ENCODE measurements around the gene STRN3. TPM values are rescaled to one million over a fixed set of nuclear protein-coding genes. Genes with fewer than 3 reads are reported as not detected.

The STRN3 gene, protein sequence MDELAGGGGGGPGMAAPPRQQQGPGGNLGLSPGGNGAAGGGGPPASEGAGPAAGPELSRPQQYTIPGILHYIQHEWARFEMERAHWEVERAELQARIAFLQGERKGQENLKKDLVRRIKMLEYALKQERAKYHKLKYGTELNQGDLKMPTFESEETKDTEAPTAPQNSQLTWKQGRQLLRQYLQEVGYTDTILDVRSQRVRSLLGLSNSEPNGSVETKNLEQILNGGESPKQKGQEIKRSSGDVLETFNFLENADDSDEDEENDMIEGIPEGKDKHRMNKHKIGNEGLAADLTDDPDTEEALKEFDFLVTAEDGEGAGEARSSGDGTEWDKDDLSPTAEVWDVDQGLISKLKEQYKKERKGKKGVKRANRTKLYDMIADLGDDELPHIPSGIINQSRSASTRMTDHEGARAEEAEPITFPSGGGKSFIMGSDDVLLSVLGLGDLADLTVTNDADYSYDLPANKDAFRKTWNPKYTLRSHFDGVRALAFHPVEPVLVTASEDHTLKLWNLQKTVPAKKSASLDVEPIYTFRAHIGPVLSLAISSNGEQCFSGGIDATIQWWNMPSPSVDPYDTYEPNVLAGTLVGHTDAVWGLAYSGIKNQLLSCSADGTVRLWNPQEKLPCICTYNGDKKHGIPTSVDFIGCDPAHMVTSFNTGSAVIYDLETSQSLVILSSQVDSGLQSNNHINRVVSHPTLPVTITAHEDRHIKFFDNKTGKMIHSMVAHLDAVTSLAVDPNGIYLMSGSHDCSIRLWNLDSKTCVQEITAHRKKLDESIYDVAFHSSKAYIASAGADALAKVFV
- total RNA-seq, result 58.1 to 60.6 TPM (median 59.9 TPM) in 3 replicates

DNA sequence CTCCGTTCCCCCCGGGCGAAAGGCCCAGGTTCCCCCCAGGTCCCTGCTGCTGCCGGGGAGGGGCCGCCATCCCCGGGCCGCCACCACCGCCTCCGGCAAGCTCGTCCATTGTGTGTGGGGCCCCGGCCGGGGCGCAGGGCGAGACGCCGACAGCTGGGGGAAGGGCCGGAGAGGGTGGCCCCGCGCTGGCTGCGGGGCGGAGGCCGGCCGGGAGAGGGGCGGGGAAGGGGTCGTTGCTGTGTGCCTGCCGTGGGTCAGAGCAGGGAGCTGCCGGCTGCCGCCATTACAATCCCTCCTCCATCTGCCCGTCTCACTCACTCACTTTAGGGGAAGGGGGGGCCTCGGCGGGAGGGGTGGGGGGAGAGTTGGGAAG is at the start of gene STRN3:
STRN3 (minus strand) TSS at position 303 of the 373 bp plus-strand sequence; CDS start at position 109, 194 bp downstream.
- DNase-seq (ENCODE audit: low spot score in 2 of 2, unreplicated experiment in 2 of 2), result no peak
- Mint-ChIP-seq H3K9me3 (peaks cover 6% of the 10 kb centered on the region), H3K4me1 (peaks cover 33% of the 10 kb centered on the region), H3K36me3 (peaks cover 7% of the 10 kb centered on the region), H3K4me3 (peak within 1 kb of the TSS; percentile 77), H3K27me3 (ENCODE audit: low read depth) (no peaks in the 10 kb centered on the region), H3K27ac (peak within 1 kb of the TSS; percentile 97)
- TF ChIP-seq, protein P1, sequence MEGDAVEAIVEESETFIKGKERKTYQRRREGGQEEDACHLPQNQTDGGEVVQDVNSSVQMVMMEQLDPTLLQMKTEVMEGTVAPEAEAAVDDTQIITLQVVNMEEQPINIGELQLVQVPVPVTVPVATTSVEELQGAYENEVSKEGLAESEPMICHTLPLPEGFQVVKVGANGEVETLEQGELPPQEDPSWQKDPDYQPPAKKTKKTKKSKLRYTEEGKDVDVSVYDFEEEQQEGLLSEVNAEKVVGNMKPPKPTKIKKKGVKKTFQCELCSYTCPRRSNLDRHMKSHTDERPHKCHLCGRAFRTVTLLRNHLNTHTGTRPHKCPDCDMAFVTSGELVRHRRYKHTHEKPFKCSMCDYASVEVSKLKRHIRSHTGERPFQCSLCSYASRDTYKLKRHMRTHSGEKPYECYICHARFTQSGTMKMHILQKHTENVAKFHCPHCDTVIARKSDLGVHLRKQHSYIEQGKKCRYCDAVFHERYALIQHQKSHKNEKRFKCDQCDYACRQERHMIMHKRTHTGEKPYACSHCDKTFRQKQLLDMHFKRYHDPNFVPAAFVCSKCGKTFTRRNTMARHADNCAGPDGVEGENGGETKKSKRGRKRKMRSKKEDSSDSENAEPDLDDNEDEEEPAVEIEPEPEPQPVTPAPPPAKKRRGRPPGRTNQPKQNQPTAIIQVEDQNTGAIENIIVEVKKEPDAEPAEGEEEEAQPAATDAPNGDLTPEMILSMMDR (IDR thresholded peaks at IDR 0.05; ENCODE audit: unreplicated experiment), result no peak

DNA sequence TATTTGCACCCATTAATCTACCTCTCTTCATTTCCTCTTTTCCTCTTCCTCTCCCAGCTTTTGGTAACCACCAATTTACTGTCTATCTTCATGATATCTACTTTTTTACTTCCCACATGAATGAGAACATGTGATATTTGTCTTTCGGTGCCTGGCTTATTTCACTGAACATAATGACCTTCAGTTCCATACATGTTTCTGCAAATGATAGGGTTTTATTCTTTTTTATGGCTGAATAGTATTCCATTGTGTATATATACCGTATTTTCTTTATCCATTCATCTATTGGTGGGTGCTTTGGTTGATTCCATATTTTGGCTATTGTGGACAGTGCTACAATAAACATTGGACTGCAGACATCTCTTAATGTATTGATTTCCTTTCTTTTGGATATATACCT is 49.0 kb upstream of the STRN3 start:
- DNase-seq (ENCODE audit: low spot score in 2 of 2, unreplicated experiment in 2 of 2), result no peak
- H3K9me3 Mint-ChIP-seq, result peaks cover 15% of the 10 kb centered on the region
- H3K4me1 Mint-ChIP-seq, result no peaks in the 10 kb centered on the region
- H3K27me3 Mint-ChIP-seq (ENCODE audit: low read depth), result no peaks in the 10 kb centered on the region
- peaks cover 24% of the 10 kb centered on the region for H3K36me3 Mint-ChIP-seq
- TF ChIP-seq, protein P1 (IDR thresholded peaks at IDR 0.05; ENCODE audit: unreplicated experiment), result no peak
- H3K27ac Mint-ChIP-seq, result no peak overlapping the region
- no peak overlapping the region for H3K4me3 Mint-ChIP-seq

DNA sequence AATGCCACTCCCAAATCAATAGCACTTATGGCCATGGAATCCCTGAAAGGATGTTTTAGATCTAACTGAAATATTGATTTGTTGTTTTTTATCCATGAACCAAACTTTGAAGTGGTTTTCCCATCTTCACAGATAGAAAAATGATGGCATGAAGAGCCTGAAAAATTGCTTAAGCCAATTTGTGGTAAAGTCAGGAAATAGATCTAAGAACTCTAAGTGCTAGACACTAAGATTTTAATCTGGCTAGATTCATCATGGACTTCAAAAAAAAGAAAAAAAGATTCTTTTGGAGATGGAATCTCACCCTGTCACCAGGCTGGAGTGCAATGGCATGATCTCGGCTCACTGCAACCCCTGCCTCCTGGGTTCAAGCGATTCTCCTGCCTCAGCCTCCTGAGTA is 45.0 kb upstream of the STRN3 start:
- Mint-ChIP-seq H3K4me1 (peaks cover 5% of the 10 kb centered on the region), H3K9me3 (peaks cover 10% of the 10 kb centered on the region), H3K4me3 (no peak overlapping the region), H3K27me3 (ENCODE audit: low read depth) (no peaks in the 10 kb centered on the region), H3K36me3 (peaks cover 18% of the 10 kb centered on the region), H3K27ac (no peak overlapping the region)
- no peak for DNase-seq (ENCODE audit: low spot score in 2 of 2, unreplicated experiment in 2 of 2)
- TF ChIP-seq, protein P1 (IDR thresholded peaks at IDR 0.05; ENCODE audit: unreplicated experiment), result no peak

DNA sequence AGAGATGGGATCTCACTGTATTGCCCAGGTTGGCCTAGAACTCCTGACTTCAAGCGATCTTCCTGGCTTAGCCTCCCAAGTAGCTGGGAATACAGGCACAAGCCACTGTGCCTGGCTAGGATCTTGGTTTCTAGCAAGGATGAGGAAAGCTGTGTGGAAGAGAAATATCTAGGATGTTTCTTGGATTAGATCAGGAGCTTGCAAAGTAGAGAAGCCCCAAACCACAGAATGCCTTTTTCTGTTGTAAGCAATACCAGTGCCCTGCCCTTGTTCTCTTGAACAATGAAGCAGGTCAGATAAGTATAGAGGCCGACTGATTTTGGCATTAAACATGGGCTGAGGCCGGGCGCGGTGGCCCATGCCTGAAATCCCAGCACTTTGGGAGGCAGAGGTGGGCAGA is 44.3 kb upstream of the STRN3 start:
- H3K4me1 Mint-ChIP-seq, result peaks cover 8% of the 10 kb centered on the region
- H3K27ac Mint-ChIP-seq, result no peak overlapping the region
- TF ChIP-seq, protein P1 (IDR thresholded peaks at IDR 0.05; ENCODE audit: unreplicated experiment), result no peak
- H3K4me3 Mint-ChIP-seq, result no peak overlapping the region
- peaks cover 13% of the 10 kb centered on the region for H3K36me3 Mint-ChIP-seq
- DNase-seq (ENCODE audit: low spot score in 2 of 2, unreplicated experiment in 2 of 2), result no peak
- no peaks in the 10 kb centered on the region for H3K27me3 Mint-ChIP-seq (ENCODE audit: low read depth)
- H3K9me3 Mint-ChIP-seq, result peaks cover 6% of the 10 kb centered on the region

DNA sequence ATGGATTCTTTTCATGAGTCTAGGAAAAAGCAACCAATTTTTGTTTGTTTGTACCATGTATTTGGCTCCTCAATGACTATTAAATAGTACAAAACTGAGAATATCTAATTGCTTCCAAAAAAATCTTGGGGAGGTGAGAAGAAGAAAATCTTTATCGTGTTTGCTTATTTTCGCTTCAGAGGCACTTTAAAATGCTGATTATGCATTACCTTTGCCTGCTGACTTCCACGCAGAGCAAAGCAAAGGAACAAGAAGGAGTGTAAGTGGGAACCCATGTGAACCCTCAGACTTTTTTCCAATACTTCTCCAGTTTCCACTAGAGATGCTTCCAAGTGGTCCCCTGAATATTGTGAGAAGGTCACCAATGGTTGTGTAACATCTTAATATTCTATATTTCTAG is 43.2 kb upstream of the STRN3 start:
- H3K36me3 Mint-ChIP-seq, result peaks cover 8% of the 10 kb centered on the region
- no peak for DNase-seq (ENCODE audit: low spot score in 2 of 2, unreplicated experiment in 2 of 2)
- H3K4me1 Mint-ChIP-seq, result peaks cover 8% of the 10 kb centered on the region
- no peak overlapping the region for H3K4me3 Mint-ChIP-seq
- TF ChIP-seq, protein P1 (IDR thresholded peaks at IDR 0.05; ENCODE audit: unreplicated experiment), result no peak
- no peaks in the 10 kb centered on the region for H3K27me3 Mint-ChIP-seq (ENCODE audit: low read depth)
- no peaks in the 10 kb centered on the region for H3K9me3 Mint-ChIP-seq
- no peak overlapping the region for H3K27ac Mint-ChIP-seq

Data from mesothelial cell of epicardium (in vitro differentiated cells).